T-helper 17 cell (primary cell): ENCODE data around the gene HS6ST3. TPM values are rescaled to one million over a fixed set of nuclear protein-coding genes. Genes with fewer than 3 reads are reported as not detected.

Experiments used
- ATAC-seq: fragments of 150-1000 bp; cut with Tn5 transposase; 2 replicates; pipeline ENCODE4 v1.10.0; 2021; ENCODE audit warnings: mild to moderate bottlenecking, moderate library complexity
- DNase-seq, 3 donors: peaks; one replicate each; pipeline versions ENCODE4 v3.0.0 to v3.0.0-alpha.2; 2020 to 2021
- H3K9me3 ChIP-seq: one replicate; pipeline ENCODE4 v1.7.0; 2013; ENCODE audit warnings: low read length, mild to moderate bottlenecking; ENCODE audit not compliant: control insufficient read depth, poor library complexity, severe bottlenecking
- H3K27ac Mint-ChIP-seq: one replicate; pipeline ENCODE4 v1.8.0; 2022; ENCODE audit warnings: mild to moderate bottlenecking, moderate library complexity, mixed read lengths
- H3K27me3 Mint-ChIP-seq: one replicate; pipeline ENCODE4 v1.8.0; 2022; ENCODE audit warnings: mixed read lengths
- H3K36me3 Mint-ChIP-seq: one replicate; pipeline ENCODE4 v1.8.0; 2022; ENCODE audit warnings: low read depth, mixed read lengths
- H3K4me1 Mint-ChIP-seq: one replicate; pipeline ENCODE4 v1.8.0; 2022; ENCODE audit warnings: mild to moderate bottlenecking, mixed read lengths
- H3K4me3 Mint-ChIP-seq: one replicate; pipeline ENCODE4 v1.8.0; 2022; ENCODE audit warnings: mild to moderate bottlenecking, moderate library complexity, mixed read lengths
- total RNA-seq, 4 donors: library from RNA in 2 of 4; stranded (reverse) in 2 of 4; gene quantifications; one replicate each; pipeline ENCODE4 v1.2.3 and lab custom pipeline; 2022 to 2026

Gene HS6ST3
- total RNA-seq, 2 donors from 2014 or later = not detected

- no peaks in the 10 kb centered on the region for H3K9me3 ChIP-seq
- Mint-ChIP-seq H3K27ac (no peak overlapping the region), H3K4me3 (no peak overlapping the region), H3K27me3 (no peaks in the 10 kb centered on the region), H3K36me3 (no peaks in the 10 kb centered on the region), H3K4me1 (no peaks in the 10 kb centered on the region)
- ATAC-seq (no peak), DNase-seq (no peak)
Measured at GRCh38 chr13:96527497-96527896, 437.6 kb downstream of the HS6ST3 start.

- no peaks in the 10 kb centered on the region for H3K9me3 ChIP-seq
- DNase-seq (no peak), ATAC-seq (no peak)
- H3K4me3 Mint-ChIP-seq = no peak overlapping the region
- H3K4me1 Mint-ChIP-seq = no peaks in the 10 kb centered on the region
- H3K27me3 Mint-ChIP-seq = no peaks in the 10 kb centered on the region
- H3K36me3 Mint-ChIP-seq = no peaks in the 10 kb centered on the region
- no peak overlapping the region for H3K27ac Mint-ChIP-seq
Measured at GRCh38 chr13:96532804-96533203, 442.9 kb downstream of the HS6ST3 start.

- Mint-ChIP-seq H3K4me1 (no peaks in the 10 kb centered on the region), H3K27me3 (no peaks in the 10 kb centered on the region), H3K36me3 (no peaks in the 10 kb centered on the region), H3K27ac (no peak overlapping the region), H3K4me3 (no peak overlapping the region)
- DNase-seq (no peak), ATAC-seq (no peak)
- no peaks in the 10 kb centered on the region for H3K9me3 ChIP-seq
Measured at GRCh38 chr13:96533408-96533807, 443.5 kb downstream of the HS6ST3 start.

GRCh38 chr13:96539791-96540190 is 449.9 kb downstream of the HS6ST3 start:
- Mint-ChIP-seq H3K36me3 (no peaks in the 10 kb centered on the region), H3K27ac (no peak overlapping the region), H3K4me3 (no peak overlapping the region), H3K4me1 (no peaks in the 10 kb centered on the region), H3K27me3 (no peaks in the 10 kb centered on the region)
- ATAC-seq (no peak), DNase-seq (no peak)
- no peaks in the 10 kb centered on the region for H3K9me3 ChIP-seq

- ATAC-seq (no peak), DNase-seq (no peak)
- H3K4me3 Mint-ChIP-seq = no peak overlapping the region
- no peaks in the 10 kb centered on the region for H3K4me1 Mint-ChIP-seq
- H3K36me3 Mint-ChIP-seq = no peaks in the 10 kb centered on the region
- H3K27ac Mint-ChIP-seq = no peak overlapping the region
- H3K9me3 ChIP-seq = no peaks in the 10 kb centered on the region
- H3K27me3 Mint-ChIP-seq = no peaks in the 10 kb centered on the region
Measured at GRCh38 chr13:96540670-96541069, 450.8 kb downstream of the HS6ST3 start.

- H3K4me3 Mint-ChIP-seq = no peak overlapping the region
- no peaks in the 10 kb centered on the region for H3K9me3 ChIP-seq
- DNase-seq (no peak), ATAC-seq (no peak)
- H3K27ac Mint-ChIP-seq = no peak overlapping the region
- H3K36me3 Mint-ChIP-seq = no peaks in the 10 kb centered on the region
- no peaks in the 10 kb centered on the region for H3K27me3 Mint-ChIP-seq
- no peaks in the 10 kb centered on the region for H3K4me1 Mint-ChIP-seq
Measured at GRCh38 chr13:96542986-96543385, 453.1 kb downstream of the HS6ST3 start.

GRCh38 chr13:96544957-96545356 is 455.1 kb downstream of the HS6ST3 start:
- Mint-ChIP-seq H3K4me3 (no peak overlapping the region), H3K27me3 (no peaks in the 10 kb centered on the region), H3K36me3 (no peaks in the 10 kb centered on the region), H3K27ac (no peak overlapping the region), H3K4me1 (no peaks in the 10 kb centered on the region)
- ATAC-seq (no peak), DNase-seq (no peak)
- no peaks in the 10 kb centered on the region for H3K9me3 ChIP-seq

- H3K27me3 Mint-ChIP-seq = no peaks in the 10 kb centered on the region
- ATAC-seq (no peak), DNase-seq (no peak)
- H3K4me3 Mint-ChIP-seq = no peak overlapping the region
- H3K9me3 ChIP-seq = no peaks in the 10 kb centered on the region
- no peaks in the 10 kb centered on the region for H3K36me3 Mint-ChIP-seq
- H3K27ac Mint-ChIP-seq = no peak overlapping the region
- H3K4me1 Mint-ChIP-seq = no peaks in the 10 kb centered on the region
Measured at GRCh38 chr13:96546463-96546862, 456.6 kb downstream of the HS6ST3 start.

- H3K27ac Mint-ChIP-seq = no peak overlapping the region
- no peaks in the 10 kb centered on the region for H3K36me3 Mint-ChIP-seq
- no peak for ATAC-seq
- H3K4me3 Mint-ChIP-seq = no peak overlapping the region
- H3K27me3 Mint-ChIP-seq = no peaks in the 10 kb centered on the region
- H3K4me1 Mint-ChIP-seq = no peaks in the 10 kb centered on the region
- no peaks in the 10 kb centered on the region for H3K9me3 ChIP-seq
- DNase-seq = no peak
Measured at GRCh38 chr13:96551546-96551945, 461.6 kb downstream of the HS6ST3 start.

GRCh38 chr13:96552559-96552958 is 462.7 kb downstream of the HS6ST3 start:
- H3K36me3 Mint-ChIP-seq = no peaks in the 10 kb centered on the region
- H3K9me3 ChIP-seq = no peaks in the 10 kb centered on the region
- H3K4me3 Mint-ChIP-seq = no peak overlapping the region
- ATAC-seq = no peak
- H3K4me1 Mint-ChIP-seq = no peaks in the 10 kb centered on the region
- DNase-seq = no peak
- H3K27me3 Mint-ChIP-seq = no peaks in the 10 kb centered on the region
- no peak overlapping the region for H3K27ac Mint-ChIP-seq

GRCh38 chr13:96553796-96554195 is 463.9 kb downstream of the HS6ST3 start:
- H3K9me3 ChIP-seq = no peaks in the 10 kb centered on the region
- H3K36me3 Mint-ChIP-seq = no peaks in the 10 kb centered on the region
- DNase-seq = no peak
- no peaks in the 10 kb centered on the region for H3K27me3 Mint-ChIP-seq
- H3K27ac Mint-ChIP-seq = no peak overlapping the region
- no peak overlapping the region for H3K4me3 Mint-ChIP-seq
- no peaks in the 10 kb centered on the region for H3K4me1 Mint-ChIP-seq
- ATAC-seq = no peak

- H3K4me3 Mint-ChIP-seq = no peak overlapping the region
- no peaks in the 10 kb centered on the region for H3K9me3 ChIP-seq
- no peaks in the 10 kb centered on the region for H3K27me3 Mint-ChIP-seq
- no peaks in the 10 kb centered on the region for H3K36me3 Mint-ChIP-seq
- no peak for DNase-seq
- ATAC-seq = no peak
- no peaks in the 10 kb centered on the region for H3K4me1 Mint-ChIP-seq
- H3K27ac Mint-ChIP-seq = no peak overlapping the region
Measured at GRCh38 chr13:96573563-96573962, 483.7 kb downstream of the HS6ST3 start.

GRCh38 chr13:96575423-96576320 is 485.8 kb downstream of the HS6ST3 start:
- no peak overlapping the region for H3K4me3 Mint-ChIP-seq
- H3K4me1 Mint-ChIP-seq = no peaks in the 10 kb centered on the region
- ATAC-seq = no peak
- H3K9me3 ChIP-seq = no peaks in the 10 kb centered on the region
- H3K27me3 Mint-ChIP-seq = no peaks in the 10 kb centered on the region
- no peaks in the 10 kb centered on the region for H3K36me3 Mint-ChIP-seq
- DNase-seq = no peak
- H3K27ac Mint-ChIP-seq = no peak overlapping the region

- H3K27me3 Mint-ChIP-seq = no peaks in the 10 kb centered on the region
- no peak for DNase-seq
- H3K4me3 Mint-ChIP-seq = no peak overlapping the region
- no peak overlapping the region for H3K27ac Mint-ChIP-seq
- ATAC-seq = no peak
- no peaks in the 10 kb centered on the region for H3K36me3 Mint-ChIP-seq
- no peaks in the 10 kb centered on the region for H3K4me1 Mint-ChIP-seq
- no peaks in the 10 kb centered on the region for H3K9me3 ChIP-seq
Measured at GRCh38 chr13:96581741-96582140, 491.8 kb downstream of the HS6ST3 start.
